Heart right ventricle (tissue), 16 donors: ENCODE data around the gene TBC1D22A. TPM values are rescaled to one million over a fixed set of nuclear protein-coding genes. Genes with fewer than 3 reads are reported as not detected.

Source experiments
- ATAC-seq, 8 donors: fragments of 200-7000 bp; cut with Tn5 transposase; one replicate each; pipeline ENCODE4 v1.9.1; 2020; ENCODE audit warnings: mild to moderate bottlenecking in 8 of 8, moderate library complexity in 8 of 8, moderate number of reproducible peaks in 1 of 8
- DNase-seq, 2 donors: peaks; one replicate each; pipeline ENCODE4 v3.0.0-alpha.2; 2020
- H3K27ac ChIP-seq, 10 donors: fragments of 200-600 bp; sonication (generic) in 2 of 10; one replicate each; pipeline versions ENCODE4 v1.5.0 to v1.8.0; 2020 to 2022; ENCODE audit warnings: mild to moderate bottlenecking in 3 of 10
- H3K27me3 ChIP-seq, 7 donors: fragments of 200-600 bp; one replicate each; pipeline ENCODE4 v1.8.0; 2021 to 2022; ENCODE audit warnings: mild to moderate bottlenecking in 2 of 7
- H3K36me3 ChIP-seq, 9 donors: fragments of 200-600 bp; sonication (generic) in 1 of 9; one replicate each; pipeline versions ENCODE4 v1.5.0 to v1.8.0; 2020 to 2022; ENCODE audit warnings: mild to moderate bottlenecking in 2 of 9
- H3K4me1 ChIP-seq, 9 donors: fragments of 200-600 bp; sonication (generic) in 1 of 9; one replicate each; pipeline versions ENCODE4 v1.5.0 to v1.8.0; 2020 to 2022; ENCODE audit warnings: mild to moderate bottlenecking in 4 of 9
- H3K4me3 ChIP-seq, 10 donors: fragments of 200-600 bp; sonication (generic) in 2 of 10; one replicate each; pipeline versions ENCODE4 v1.5.0 to v1.8.0; 2020 to 2022; ENCODE audit warnings: mild to moderate bottlenecking in 7 of 10, moderate library complexity in 2 of 10
- H3K9me3 ChIP-seq, 11 donors: fragments of 200-600 bp in 10 of 11; sonication (generic) in 2 of 11; one replicate each; pipeline versions ENCODE4 v1.5.0 to v1.8.0; 2013 to 2022; ENCODE audit warnings: mild to moderate bottlenecking in 2 of 11, control low read depth in 1 of 11, moderate library complexity in 1 of 11
- CTCF ChIP-seq, 9 donors: fragments of 200-600 bp; sonication (generic) in 2 of 9; IDR thresholded peaks; one replicate each; pipeline versions ENCODE4 v1.5.0 to v1.8.0; 2021 to 2022; ENCODE audit warnings: antibody characterized with exemption in 9 of 9, mild to moderate bottlenecking in 5 of 9, moderate library complexity in 1 of 9
- WGBS, 2 donors: extraction: QIAGEN DNeasy Blood & Tissue Kit; methylation state at CpG; one replicate each; pipeline ENCODE4 v1.1.7; 2013; ENCODE audit warnings: inconsistent platforms in 1 of 2; 5-methylcytosine and 5-hydroxymethylcytosine counted together
- intact Hi-C, 10 donors: fragments of 100-400 bp; cut with DNase I; formaldehyde crosslinking; loops; one replicate each; pipeline versions ENCODE4 v1.11.1 to v1.14.2; 2022
- polyA plus RNA-seq, 2 donors: library from polyadenylated mRNA; stranded (reverse); fragments of 200-250 nt; gene quantifications; one replicate each; pipeline ENCODE4 v1.2.3, GENCODE V29; 2013
- total RNA-seq, 10 donors: library from RNA; stranded (reverse); fragmentation: NEBNext Ultra II Directional in 3 of 10; extraction: Animal tissue kit (Norgen Biotek cat#: 25700) in 3 of 10; gene quantifications; one replicate each; pipeline versions ENCODE4 v1.2.1 to v1.2.4, GENCODE V29; 2021 to 2023
- donor health status: Arrhythmogenic right ventricular cardiomyopathy.
- donor health status: ischemic (EF 13 %, LVEDD 7.1; RV severe dilation, severe dysfunction).
- donor health status: healthy with polysubstance abuse.
- donor health status: DM: no; HTN: yes; CAD: no.
- donor health status: DM: no; HTN: no; CAD: no.
- donor health status: ischemic (EF 25% LVEDD 6.9; RV normal size, moderate dysfunction).
- donor health status: ischemic (EF 25% LVEDD 5.7; RV mildly dilated, moderate dysfunction).
- donor health status: healthy.
- donor health status: DM: yes; HTN: yes; CAD: no.
- donor health status: Ischemic cardiomyopathy.
- donor health status: ischemic (EF 35%, LVEDD 5.7; RV mildly dilated, moderate dysfunction).
- donor health status: nonischemic (EF 11% LVEDD 7.7; RV severe dilation, severe dysfunction).
- donor health status: DM: yes; HTN: yes; CAD: no.
- donor health status: PGD.
- donor health status: ischemic (EF 29% LVEDD 5.4; RV normal size, mild dysfunction).
- donor health status: nonischemic (EF 23%, LVEDD 6.1; RV moderate dilation, normal function).

The TBC1D22A gene
- total and polyA plus RNA-seq, 12 donors = 7.2 to 27.9 (median 17.9) TPM

- peak; percentile 81 to 91 for DNase-seq
- Histone ChIP-seq H3K36me3 (peaks cover 0 to 8% (median 0%) of the 10 kb centered on the region in 9 donors), H3K27ac (peak within 1 kb of the TSS; percentile 96 to 99 (median 98)), H3K9me3 (no peaks in the 10 kb centered on the region), H3K4me1 (peaks cover 28 to 83% (median 70%) of the 10 kb centered on the region in 9 donors), H3K4me3 (peak within 1 kb of the TSS; percentile 57 to 99 (median 92)), H3K27me3 (no peaks in the 10 kb centered on the region)
- peak; percentile 69 to 89 (median 74) for ATAC-seq
- TF ChIP-seq CTCF (IDR thresholded peaks at IDR 0.05) = no peak
- intact Hi-C loops = loop anchor here in 6 of 10 donors (5.0 to 10.0 kb wide), 4 partner anchors 161 to 383 kb away; no protein-coding TSS in a partner anchor
- WGBS, 2 donors = 0% methylated on average over 41 to 95 of the region's 99 CpGs
Observed at GRCh38 chr22:46737976-46738646, 24.3 kb upstream of the TBC1D22A start, which contains the start of gene CERK. Gene CERK (minus strand): TSS chr22:46738252. CDS start chr22:46738148, 104 bp downstream.

- H3K27ac ChIP-seq = peak overlapping the region; percentile 96 to 99 (median 98)
- H3K4me1 ChIP-seq = peaks cover 28 to 77% (median 67%) of the 10 kb centered on the region in 9 donors
- ATAC-seq (peak in 7 of 8 donors; percentile 1 to 9 (median 2)), DNase-seq (peak in 1 of 2 donors; percentile 35)
- intact Hi-C loops = loop anchor here in 6 of 10 donors (5.0 to 10.0 kb wide), 4 partner anchors 161 to 384 kb away; no protein-coding TSS in a partner anchor
- peaks cover 0 to 3% (median 0%) of the 10 kb centered on the region in 9 donors for H3K36me3 ChIP-seq
- H3K9me3 ChIP-seq = no peaks in the 10 kb centered on the region
- WGBS, 2 donors = 11 to 12% methylated on average over 19 to 20 of the region's 20 CpGs
- H3K27me3 ChIP-seq = no peaks in the 10 kb centered on the region
- H3K4me3 ChIP-seq = peak overlapping the region; percentile 57 to 99 (median 92)
- no peak for TF ChIP-seq CTCF (IDR thresholded peaks at IDR 0.05)
Observed at GRCh38 chr22:46738647-46739093, 23.8 kb upstream of the TBC1D22A start.

- H3K27ac ChIP-seq = peak overlapping the region; percentile 96 to 99 (median 98)
- 61 to 63% methylated on average over 20 of the region's 20 CpGs for WGBS, 2 donors
- peaks cover 28 to 71% (median 61%) of the 10 kb centered on the region in 9 donors for H3K4me1 ChIP-seq
- peak in 4 of 9 donors; percentile 9 to 51 (median 22) for TF ChIP-seq CTCF (IDR thresholded peaks at IDR 0.05)
- DNase-seq = peak in 1 of 2 donors; percentile 49
- peak overlapping the region; percentile 57 to 99 (median 92) for H3K4me3 ChIP-seq
- no peaks in the 10 kb centered on the region for H3K36me3 ChIP-seq
- H3K9me3 ChIP-seq = no peaks in the 10 kb centered on the region
- ATAC-seq = peak in 7 of 8 donors; percentile 16 to 44 (median 27)
- intact Hi-C loops = loop anchor here in 6 of 10 donors (5.0 to 10.0 kb wide), 4 partner anchors 162 to 384 kb away; no protein-coding TSS in a partner anchor
- no peaks in the 10 kb centered on the region for H3K27me3 ChIP-seq
Observed at GRCh38 chr22:46739094-46739870, 23.2 kb upstream of the TBC1D22A start.
